H1 (cell line): ENCODE results near the gene CYP11A1. TPM values are rescaled to one million over a fixed set of nuclear protein-coding genes. Genes with fewer than 3 reads are reported as not detected.

Source experiments
- CTCF ChIA-PET: fragments of 300-600 bp; sonication (Branson Sonifier 250); formaldehyde crosslinking; loops from one replicate; lab custom pipeline; 2021; ENCODE audit not compliant: partially characterized antibody; lab: Charles Lee
- POLR2A ChIA-PET: fragments of 300-600 bp; sonication (Branson Sonifier 250); formaldehyde crosslinking; loops from one replicate; lab custom pipeline; 2021; ENCODE audit warnings: inconsistent platforms; ENCODE audit not compliant: partially characterized antibody; lab: Charles Lee
- DNase-seq, 2 experiments: peaks; one replicate each; pipeline versions ENCODE4 v3.0.0 to v3.0.0-alpha.2; 2010 to 2022; ENCODE audit warnings: low spot score in 2 of 2, low read depth in 1 of 2, mixed read lengths in 1 of 2
- FAIRE-seq: peaks from 2 replicates; lab custom pipeline; 2011; peaks lifted over from hg19 to GRCh38; lab: Jason Lieb, UNC
- H2AFZ ChIP-seq: 2 replicates; pipeline ENCODE4 v1.8.1; 2012; ENCODE audit warnings: low read length, inconsistent platforms
- H2AK5ac ChIP-seq: 2 replicates; pipeline ENCODE4 v1.6.1; 2013; ENCODE audit warnings: low read depth, low read length
- H2BK120ac ChIP-seq: replicated peaks from 2 replicates; pipeline ENCODE3; 2013; ENCODE audit warnings: low read depth, low read length, inconsistent platforms
- H2BK12ac ChIP-seq: 2 replicates; pipeline ENCODE4 v1.6.1; 2013; ENCODE audit warnings: low read depth, low read length
- H2BK15ac ChIP-seq: 2 replicates; pipeline ENCODE4 v1.6.1; 2013; ENCODE audit warnings: low read length
- H2BK20ac ChIP-seq: 2 replicates; pipeline ENCODE4 v1.6.1; 2013; ENCODE audit warnings: low read length
- H2BK5ac ChIP-seq: 2 replicates; pipeline ENCODE4 v1.6.1; 2013; ENCODE audit warnings: low read depth, low read length
- H3K14ac ChIP-seq: 2 replicates; pipeline ENCODE4 v1.6.1; 2013; ENCODE audit warnings: inconsistent platforms; ENCODE audit not compliant: insufficient read length
- H3K18ac ChIP-seq: 2 replicates; pipeline ENCODE4 v1.6.1; 2013; ENCODE audit warnings: low read length; ENCODE audit errors: extremely low read depth
- H3K23ac ChIP-seq: 2 replicates; pipeline ENCODE4 v1.6.1; 2013; ENCODE audit warnings: inconsistent platforms; ENCODE audit not compliant: insufficient read length
- H3K23me2 ChIP-seq: 2 replicates; pipeline ENCODE4 v1.6.1; 2013; ENCODE audit warnings: low read depth, low read length
- H3K27ac ChIP-seq: 2 replicates; pipeline ENCODE4 v1.6.1; 2011; ENCODE audit warnings: low read depth, low read length, inconsistent platforms
- H3K27me3 ChIP-seq, 4 experiments: replicated peaks in 1 of 4; 1 replicate in 1 of 4; 2 replicates in 3 of 4; pipeline versions ENCODE4 v1.6.1 to v1.8.1; 2011 to 2013; ENCODE audit warnings: low read length in 3 of 4, mild to moderate bottlenecking in 3 of 4, inconsistent platforms in 2 of 4, mixed read lengths in 2 of 4, moderate library complexity in 1 of 4; ENCODE audit not compliant: control insufficient read depth in 3 of 4, insufficient read depth in 3 of 4; ENCODE audit errors: extremely low read depth in 1 of 4
- H3K36me3 ChIP-seq, 4 experiments: 2 replicates each; pipeline versions ENCODE4 v1.6.1 to v1.8.1; 2011 to 2013; ENCODE audit warnings: mild to moderate bottlenecking in 4 of 4, low read length in 3 of 4, moderate library complexity in 2 of 4, control low read depth in 1 of 4, inconsistent platforms in 1 of 4; ENCODE audit not compliant: insufficient read depth in 4 of 4, control insufficient read depth in 2 of 4
- H3K4ac ChIP-seq: replicated peaks from 2 replicates; pipeline ENCODE3; 2013; ENCODE audit warnings: low read length, low read depth, mixed read lengths, inconsistent platforms; ENCODE audit not compliant: insufficient read length
- H3K4me1 ChIP-seq, 4 experiments: replicated peaks in 1 of 4; 1 replicate in 1 of 4; 2 replicates in 3 of 4; pipeline versions ENCODE4 v1.6.1 to v1.8.1; 2011 to 2013; ENCODE audit warnings: low read length in 3 of 4, inconsistent platforms in 2 of 4, mixed read lengths in 1 of 4; ENCODE audit not compliant: insufficient read depth in 4 of 4, control insufficient read depth in 3 of 4
- H3K4me2 ChIP-seq, 2 experiments: 2 replicates each; pipeline versions ENCODE4 v1.6.1 to v1.8.1; 2011 to 2013; ENCODE audit warnings: low read depth in 2 of 2, low read length in 2 of 2, control low read depth in 1 of 2, inconsistent platforms in 1 of 2, mild to moderate bottlenecking in 1 of 2; ENCODE audit not compliant: insufficient read depth in 1 of 2
- H3K4me3 ChIP-seq, 4 experiments: fragments of 200-600, 300-600 bp in 1 of 4; sonication (generic), shearing (Covaris generic), sonication (Bioruptor Twin) in 1 of 4; 2 replicates each; pipeline versions ENCODE4 v1.5.1 to v1.8.1; 2011 to 2016; ENCODE audit warnings: low read length in 4 of 4, low read depth in 3 of 4, control low read depth in 2 of 4, inconsistent platforms in 2 of 4, mild to moderate bottlenecking in 2 of 4, mixed read lengths in 1 of 4, moderate library complexity in 1 of 4; ENCODE audit not compliant: insufficient read depth in 2 of 4; ENCODE audit errors: extremely low read depth in 1 of 4
- H3K56ac ChIP-seq: replicated peaks from 2 replicates; pipeline ENCODE3; 2013; ENCODE audit warnings: low read depth, mild to moderate bottlenecking, mixed read lengths, low read length, inconsistent platforms; ENCODE audit not compliant: insufficient read length
- H3K79me1 ChIP-seq: 2 replicates; pipeline ENCODE4 v1.6.1; 2013; ENCODE audit warnings: low read depth, low read length, control low read depth
- H3K79me2 ChIP-seq, 2 experiments: 2 replicates each; pipeline versions ENCODE4 v1.6.1 to v1.8.1; 2012 to 2013; ENCODE audit warnings: low read length in 2 of 2, mild to moderate bottlenecking in 2 of 2, inconsistent platforms in 1 of 2; ENCODE audit not compliant: insufficient read depth in 2 of 2, control insufficient read depth in 1 of 2
- H3K9ac ChIP-seq, 4 experiments: replicated peaks in 1 of 4; 1 replicate in 1 of 4; 2 replicates in 3 of 4; pipeline versions ENCODE4 v1.6.1 to v1.8.1; 2011 to 2013; ENCODE audit warnings: low read depth in 3 of 4, low read length in 3 of 4, control low read depth in 2 of 4, mild to moderate bottlenecking in 2 of 4, moderate library complexity in 2 of 4, inconsistent platforms in 1 of 4; ENCODE audit errors: extremely low read depth in 1 of 4
- H3K9me3 ChIP-seq, 2 experiments: 2 replicates each; pipeline versions ENCODE4 v1.6.1 to v1.8.1; 2012 to 2013; ENCODE audit warnings: mild to moderate bottlenecking in 2 of 2, moderate library complexity in 2 of 2, control low read depth in 1 of 2, inconsistent platforms in 1 of 2, low read depth in 1 of 2, low read length in 1 of 2, mixed read lengths in 1 of 2; ENCODE audit not compliant: insufficient read depth in 2 of 2
- H4K20me1 ChIP-seq, 2 experiments: replicated peaks in 1 of 2; 2 replicates each; pipeline versions ENCODE3 to v1.8.1; 2011 to 2013; ENCODE audit warnings: inconsistent platforms in 2 of 2, low read length in 2 of 2, mild to moderate bottlenecking in 1 of 2; ENCODE audit not compliant: insufficient read depth in 2 of 2, control insufficient read depth in 1 of 2
- H4K5ac ChIP-seq: 2 replicates; pipeline ENCODE4 v1.6.1; 2013; ENCODE audit warnings: low read length, low read depth, mixed read lengths, inconsistent platforms; ENCODE audit not compliant: insufficient read length
- H4K8ac ChIP-seq: 2 replicates; pipeline ENCODE4 v1.8.0; 2013; ENCODE audit warnings: mild to moderate bottlenecking, moderate library complexity, low read length, inconsistent platforms; ENCODE audit not compliant: insufficient read depth; ENCODE audit errors: extremely low read depth
- H4K91ac ChIP-seq: replicated peaks from 2 replicates; pipeline ENCODE3; 2013; ENCODE audit warnings: low read length, mixed read lengths, inconsistent platforms; ENCODE audit not compliant: insufficient read length
- MAFK ChIP-seq: IDR thresholded peaks from 2 replicates; pipeline ENCODE4 v1.6.1; 2012; ENCODE audit warnings: low read depth, mild to moderate bottlenecking, improper control_type of control experiment, low read length
- POU5F1 ChIP-seq: IDR thresholded peaks from 2 replicates; pipeline ENCODE4 v1.6.1; 2011; ENCODE audit warnings: low read depth, mild to moderate bottlenecking, low read length, moderate library complexity
- SIRT6 ChIP-seq: IDR thresholded peaks from one replicate; pipeline ENCODE4 v1.7.1; 2012; ENCODE audit warnings: low read length, inconsistent platforms
- SIX5 ChIP-seq: IDR thresholded peaks from 2 replicates; pipeline ENCODE4 v1.6.1; 2011; ENCODE audit warnings: mild to moderate bottlenecking, low read depth, low read length
- WGBS, 2 experiments: shearing (Covaris generic) in 1 of 2; methylation state at CpG; one replicate each; pipeline versions ENCODE4 v1.1.6 to v1.1.7; 2013 to 2015; ENCODE audit warnings: low lambda C conversion rate in 2 of 2, mixed read lengths in 2 of 2, inconsistent platforms in 1 of 2, low coverage in 1 of 2, missing lambda C conversion rate in 1 of 2; ENCODE audit not compliant: insufficient replicate concordance in 2 of 2, insufficient coverage in 1 of 2, insufficient read length in 1 of 2; ENCODE audit errors: extremely low coverage in 1 of 2, missing lambda C conversion rate in 1 of 2; 5-methylcytosine and 5-hydroxymethylcytosine counted together
- polyA plus RNA-seq, 7 experiments: library from polyadenylated mRNA; depleted of rRNA in 3 of 7; stranded (reverse) in 5 of 7; unstranded in 2 of 7; fragments of >200 nt in 5 of 7; fragments of 200-250 nt in 2 of 7; gene quantifications; 1 replicate in 5 of 7; 2 replicates in 1 of 7; 4 replicates in 1 of 7; pipeline versions ENCODE4 v1.2.1 to v1.2.3, GENCODE V29; 2011 to 2013; ENCODE audit warnings: missing spikeins in 2 of 7, mixed read lengths in 2 of 7
- total RNA-seq: library from RNA; stranded (reverse); fragmentation: NEBNext Ultra II Directional; extraction: Animal tissue kit (Norgen Biotek cat#: 25700); gene quantifications from 2 replicates; pipeline ENCODE4 v1.2.1, GENCODE V29; 2021

The CYP11A1 gene
- total and polyA plus RNA-seq, 2 of the 8 experiments (the other 6 are each of a cell fraction or from before 2014, with no cell fraction given): 1.9 to 7.2 TPM

GRCh38 chr15:74316141-74316540 lies 51.3 kb downstream of the CYP11A1 start:
- Histone ChIP-seq H3K9me3 (no peaks in the 10 kb centered on the region; a peak in 1 of 4 replicates), H2BK15ac (no peak overlapping the region), H3K14ac (no peak overlapping the region), H3K27ac (no peak overlapping the region), H4K8ac (no peak overlapping the region), H3K36me3 (no peaks in the 10 kb centered on the region), H4K5ac (no peak overlapping the region), H3K18ac (no peak overlapping the region), H2BK5ac (no peak overlapping the region), H2AK5ac (no peak overlapping the region), H3K23ac (no peak overlapping the region), H2AFZ (no peak overlapping the region), H4K91ac (no peak overlapping the region), H2BK120ac (no peak overlapping the region), H3K9ac (no peak overlapping the region), H3K4me3 (no peak overlapping the region), H3K79me1 (no peaks in the 10 kb centered on the region), H3K56ac (no peak overlapping the region), H3K4me2 (no peak overlapping the region), H3K79me2 (no peaks in the 10 kb centered on the region), H3K4ac (no peak overlapping the region), H3K27me3 (peaks cover 0 to 3% (median under 1%) of the 10 kb centered on the region in 4 experiments; a peak in 2 of 7 replicates), H2BK20ac (no peak overlapping the region), H3K4me1 (peaks cover 3 to 45% (median 31%) of the 10 kb centered on the region in 4 experiments), H3K23me2 (no peaks in the 10 kb centered on the region), H2BK12ac (peak overlapping the region; percentile 63; the same call in 1 of the 2 replicates), H4K20me1 (no peaks in the 10 kb centered on the region)
- DNase-seq (no peak), FAIRE-seq (no peak)
- CTCF ChIA-PET: interaction anchor here (0.9 to 18.1 kb wide), 8 partner anchors 4 to 188 kb away, joined by 3 to 353 read pairs (median 10); partner anchors contain the start of gene STRA6
- 88% methylated on average over 11 of the region's 13 CpGs; no CpG with 5 or more reads in 1 of the 2 experiments for WGBS, 2 experiments
- TF ChIP-seq POU5F1 (no peak), SIRT6 (no peak), MAFK (no peak), SIX5 (no peak)
- POLR2A ChIA-PET: interaction anchor here (0.6 to 1.4 kb wide), 3 partner anchors 114 to 197 kb away, joined by 3 read pairs; partner anchors contain the start of gene STRA6
